ENCODE measurements around the gene MAEA.
"Not testable (repeated sequence)": the region's sequence is repeated elsewhere in the genome, so short reads cannot be mapped to it uniquely, and the experiment has no call there.

MAEA gene

GRCh38 chr4:1279253-1279652, 10.4 kb upstream of the MAEA start:
- no peak for DNase-seq (ENCODE audit: low spot score)

GRCh38 chr4:1283711-1284110, 6.0 kb upstream of the MAEA start:
- no peak for DNase-seq (ENCODE audit: low spot score)

DNA sequence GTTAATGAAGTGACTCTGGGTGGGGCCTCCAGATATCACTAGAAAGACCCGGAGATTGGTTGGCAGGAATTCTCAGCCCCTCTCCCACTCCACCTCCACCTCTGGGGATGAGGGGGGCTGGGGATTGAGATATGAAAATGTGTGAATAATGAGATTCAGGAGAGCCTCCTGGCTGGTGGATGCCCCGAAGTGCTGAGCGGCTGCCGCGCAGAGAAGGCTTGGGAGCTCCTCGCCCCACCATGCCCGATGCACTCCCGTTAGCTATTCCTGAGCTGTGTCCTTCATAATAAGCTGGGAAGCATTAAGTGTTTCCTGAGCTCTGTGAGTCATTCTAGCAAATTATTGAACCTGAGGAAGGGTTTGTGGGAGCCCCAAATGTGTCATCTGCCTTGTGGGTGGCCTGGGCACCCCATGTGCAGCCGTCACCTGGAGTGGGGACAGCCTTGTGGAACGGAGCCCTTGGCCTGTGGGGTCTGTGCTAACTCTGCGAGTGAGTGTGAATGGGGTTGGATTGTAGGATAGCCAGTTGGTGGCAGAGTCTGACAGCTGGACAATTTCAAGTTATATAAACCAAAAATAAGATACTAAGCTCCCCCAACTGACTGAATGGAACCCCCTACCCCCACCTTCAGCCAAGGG, 4.4 kb upstream of the MAEA start:
- no peak for DNase-seq (ENCODE audit: low spot score)

DNA sequence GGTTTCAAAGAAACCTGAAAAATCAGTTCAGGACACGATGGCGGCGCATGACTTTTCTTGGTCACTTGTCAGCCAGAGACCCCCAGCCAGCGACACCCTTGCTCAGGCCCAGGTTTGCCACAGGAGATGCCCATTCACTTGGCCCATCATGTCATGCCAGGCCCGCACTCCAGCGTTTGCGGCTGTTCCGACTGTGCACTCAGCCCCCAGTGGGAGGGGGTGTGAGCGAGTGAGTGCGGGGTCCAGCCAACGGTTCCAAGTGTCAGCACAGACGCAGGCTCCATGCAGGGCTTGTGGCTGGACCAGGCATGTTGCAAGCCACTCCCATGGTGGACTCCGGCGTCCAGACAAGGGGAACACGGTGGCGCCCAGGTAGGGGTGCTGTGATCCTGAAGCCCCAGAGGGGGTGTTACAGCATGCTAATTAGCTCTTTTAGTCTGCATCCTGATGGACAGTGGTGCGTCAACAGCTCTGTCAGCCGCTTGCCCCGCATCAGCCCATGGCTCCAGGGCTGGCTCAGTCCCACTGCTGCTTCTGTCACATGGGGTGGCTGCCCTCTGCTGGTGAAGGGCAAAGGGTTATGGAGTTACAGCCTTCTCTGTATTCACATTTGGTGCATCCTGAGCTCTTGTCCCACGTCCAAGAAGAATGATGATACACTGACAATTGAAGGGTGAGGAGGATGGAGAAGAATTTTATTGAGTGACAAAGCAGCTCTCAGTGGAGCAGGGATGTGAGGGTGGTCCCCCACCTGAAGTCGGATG, 3.7 kb upstream of the MAEA start:
- DNase-seq (ENCODE audit: low spot score) = peak; percentile 16

DNA sequence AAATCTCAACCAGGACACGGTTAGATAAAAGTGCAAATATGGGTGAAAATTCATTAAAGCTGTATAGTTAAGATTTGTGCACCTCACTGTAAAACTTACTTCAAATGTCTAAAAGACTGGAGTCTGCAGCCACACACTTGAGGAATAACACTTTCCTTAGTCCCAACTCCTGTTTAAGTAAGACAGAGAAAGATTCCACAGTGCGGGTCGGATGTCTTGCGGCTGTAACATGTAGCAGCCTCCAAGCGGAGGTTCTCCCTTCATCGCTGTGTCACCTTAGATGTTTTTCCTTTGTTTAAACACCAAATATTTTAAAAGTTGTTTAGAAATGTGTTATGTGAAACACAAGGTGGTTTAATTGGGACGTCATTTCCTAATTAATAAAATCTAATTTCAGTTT, 905 bp upstream of the MAEA start:
- DNase-seq (ENCODE audit: low spot score) = no peak

GRCh38 chr4:1290165-1290977, 680 bp downstream of the MAEA start:
- peak; percentile 58 for DNase-seq (ENCODE audit: low spot score)

GRCh38 chr4:1291091-1291490, 1.4 kb downstream of the MAEA start:
- peak; percentile 6 for DNase-seq (ENCODE audit: low spot score)

GRCh38 chr4:1291996-1292702, 2.5 kb downstream of the MAEA start:
- peak; percentile 10 for DNase-seq (ENCODE audit: low spot score)

DNA sequence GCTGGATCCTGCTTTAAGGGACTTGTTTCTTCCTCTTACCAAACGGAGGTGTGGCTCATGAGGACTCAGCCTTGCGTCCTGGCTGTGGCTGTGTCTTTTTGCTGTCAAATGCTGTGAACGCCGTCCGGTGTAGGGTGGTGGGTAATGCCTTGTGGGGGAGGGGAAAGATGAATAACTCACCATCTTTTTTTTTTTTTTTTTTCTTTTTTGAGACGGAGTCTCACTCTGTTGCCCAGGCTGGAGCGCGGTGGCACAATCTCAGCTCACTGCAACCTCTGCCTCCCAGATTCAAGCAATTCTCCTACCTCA, 3.0 kb downstream of the MAEA start:
- not testable (repeated sequence) for DNase-seq (ENCODE audit: low spot score)

GRCh38 chr4:1293531-1293941, 3.8 kb downstream of the MAEA start:
- DNase-seq (ENCODE audit: low spot score) = no peak

- no peak for DNase-seq (ENCODE audit: low spot score)
These were observed 4.3 kb downstream of the MAEA start for GRCh38 chr4:1293991-1294390.

GRCh38 chr4:1294424-1294823, 4.7 kb downstream of the MAEA start:
- DNase-seq (ENCODE audit: low spot score) = peak; percentile 10

- DNase-seq (ENCODE audit: low spot score) = no peak
These were observed 5.2 kb downstream of the MAEA start for GRCh38 chr4:1294891-1295290.

GRCh38 chr4:1295405-1296055, 5.8 kb downstream of the MAEA start:
- peak; percentile 19 for DNase-seq (ENCODE audit: low spot score)

DNA sequence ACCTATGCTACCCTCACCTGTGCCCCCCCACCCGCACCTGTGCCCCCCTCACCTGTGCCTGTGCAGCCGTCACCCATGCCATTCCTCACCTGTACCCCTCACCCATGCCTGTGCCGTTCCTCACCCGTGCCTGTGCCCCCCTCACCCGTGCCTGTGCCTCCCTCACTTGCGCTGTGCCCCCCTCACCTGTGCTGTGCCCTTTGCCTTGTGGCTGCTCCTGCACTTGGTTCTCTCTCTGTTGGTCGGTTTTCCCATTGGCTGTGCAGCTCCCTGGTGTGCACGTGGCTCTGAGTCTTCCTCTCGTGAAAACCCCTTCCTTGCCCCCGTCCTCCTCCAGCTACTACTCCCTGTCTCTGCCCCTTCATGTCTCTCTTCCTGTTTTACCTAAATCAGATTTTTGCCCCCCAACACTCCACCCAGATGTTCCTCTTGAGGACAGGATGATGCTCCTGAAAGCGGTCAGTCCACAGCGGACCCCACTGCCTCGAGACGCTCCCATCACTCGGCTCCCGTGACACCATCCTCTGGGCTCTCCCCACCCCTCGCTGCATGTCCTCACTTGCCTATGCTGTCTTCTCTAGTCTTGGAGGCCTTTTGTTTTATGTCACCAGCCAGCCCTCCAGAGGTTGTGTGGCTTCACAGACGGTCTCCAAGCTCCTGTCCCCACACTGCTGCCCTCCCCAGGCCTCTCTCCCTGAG, 6.8 kb downstream of the MAEA start:
- peak; percentile 7 for DNase-seq (ENCODE audit: low spot score)

DNA sequence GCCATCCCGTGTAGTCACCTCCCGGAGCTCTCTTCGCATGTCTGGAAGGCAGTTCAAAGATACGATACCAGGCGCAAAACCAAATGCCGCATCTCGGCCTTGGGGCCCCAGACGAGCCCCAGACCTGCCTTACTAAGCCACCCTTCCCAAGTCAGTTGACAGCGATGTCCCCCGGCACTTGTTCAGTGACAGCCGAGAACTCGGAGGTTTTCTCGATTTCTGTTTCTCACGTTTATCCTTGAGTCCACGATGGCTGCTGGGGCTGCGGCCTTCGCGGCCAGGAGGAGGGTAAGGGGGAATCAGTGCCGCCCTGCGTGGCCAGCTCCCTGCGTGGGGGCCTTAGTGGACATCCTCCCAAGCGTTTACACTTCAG, 7.3 kb downstream of the MAEA start:
- DNase-seq (ENCODE audit: low spot score) = no peak

GRCh38 chr4:1297456-1298325, 8.0 kb downstream of the MAEA start:
- DNase-seq (ENCODE audit: low spot score) = no peak

GRCh38 chr4:1298461-1298860, 8.8 kb downstream of the MAEA start:
- no peak for DNase-seq (ENCODE audit: low spot score)

- DNase-seq (ENCODE audit: low spot score) = no peak
These were observed 9.7 kb downstream of the MAEA start for GRCh38 chr4:1299301-1299860.

Measured in HuH-7.5 (cell line).